ENCODE measurements around the gene NDUFAF7.

GRCh38 chr2:37198681-37199065, 32.8 kb upstream of the NDUFAF7 start:
- TF ChIP-seq CTCF (IDR thresholded peaks at IDR 0.05), result no peak
- no peak for TF ChIP-seq POLR2A (IDR thresholded peaks at IDR 0.05)
